NCI-H1694 (cell line): Measurements from ENCODE around the gene GNAZ.

Experiments used
- DNase-seq: peaks from one replicate; lab custom pipeline; 2025; lab: John Stamatoyannopoulos, UW

The GNAZ gene

GRCh38 chr22:23077627-23078461 lies 7.5 kb downstream of the GNAZ start:
- no peak for DNase-seq

GRCh38 chr22:23078462-23078787 lies 8.1 kb downstream of the GNAZ start:
- DNase-seq: no peak

DNA sequence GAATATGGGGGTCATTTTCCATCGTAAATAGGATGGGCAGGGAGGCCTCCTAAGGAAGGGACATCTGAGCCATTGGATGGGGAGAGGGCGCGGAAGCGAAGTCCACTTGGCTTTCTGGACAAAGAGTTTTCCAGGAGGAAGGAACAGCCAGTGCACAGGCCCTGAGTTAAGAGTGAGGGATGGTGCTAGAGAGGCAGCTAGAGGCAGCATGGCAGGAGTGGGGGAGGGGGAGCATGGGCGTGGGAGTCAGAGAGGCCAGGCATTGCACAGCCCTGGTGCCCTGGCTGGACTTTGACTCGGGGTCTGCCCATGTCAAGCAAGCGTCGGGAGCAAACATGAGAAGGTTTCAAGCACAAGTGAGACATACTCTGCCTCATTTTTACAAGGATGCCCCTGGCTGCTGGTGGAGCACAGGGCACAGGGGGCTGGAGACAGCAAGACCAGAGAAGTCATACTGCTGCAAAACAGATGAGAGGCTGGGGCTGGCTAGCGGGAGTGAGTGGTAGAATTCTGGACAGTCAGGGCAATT lies 9.0 kb downstream of the GNAZ start:
- no peak for DNase-seq

GRCh38 chr22:23079814-23080521 lies 9.6 kb downstream of the GNAZ start:
- no peak for DNase-seq

DNA sequence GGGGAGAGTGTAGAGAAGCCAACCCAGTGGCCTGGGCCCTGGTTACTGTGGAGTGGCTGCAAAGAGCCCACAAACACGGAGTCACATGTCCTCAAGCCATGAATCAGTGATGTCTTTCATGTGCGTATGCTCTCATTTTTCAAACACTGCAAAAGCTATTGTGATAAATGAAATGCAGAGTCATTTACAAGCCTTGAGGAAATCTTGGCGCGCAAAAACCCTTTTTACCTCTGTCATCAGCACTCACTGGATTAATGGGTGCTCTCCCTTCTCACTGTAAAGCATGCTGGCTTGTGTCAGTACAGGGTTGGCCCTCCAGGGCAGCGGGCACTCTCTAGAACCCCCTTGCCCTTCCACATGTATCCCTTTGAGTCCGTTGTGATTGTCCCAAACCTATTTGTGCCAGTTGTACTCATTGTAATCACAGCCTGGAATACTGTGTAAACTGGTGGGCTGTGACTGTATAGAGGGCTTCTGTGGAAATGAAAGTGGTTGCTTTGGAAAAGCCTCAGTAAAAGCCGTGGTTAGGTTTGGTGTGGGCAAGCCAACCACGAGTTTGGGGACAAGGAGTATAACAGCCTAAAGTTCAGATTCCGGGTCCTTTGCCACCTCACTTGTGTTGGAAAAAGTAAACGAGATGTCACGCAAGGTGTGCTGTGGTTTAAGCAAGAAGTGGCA lies 10.4 kb downstream of the GNAZ start:
- no peak for DNase-seq

GRCh38 chr22:23082534-23083314 lies 12.4 kb downstream of the GNAZ start:
- no peak for DNase-seq

- DNase-seq: no peak
These were observed 13.1 kb downstream of the GNAZ start for GRCh38 chr22:23083315-23084021.

GRCh38 chr22:23084453-23085350 lies 14.4 kb downstream of the GNAZ start:
- DNase-seq: no peak

- no peak for DNase-seq
These were observed 15.0 kb downstream of the GNAZ start for GRCh38 chr22:23085351-23085671.

DNA sequence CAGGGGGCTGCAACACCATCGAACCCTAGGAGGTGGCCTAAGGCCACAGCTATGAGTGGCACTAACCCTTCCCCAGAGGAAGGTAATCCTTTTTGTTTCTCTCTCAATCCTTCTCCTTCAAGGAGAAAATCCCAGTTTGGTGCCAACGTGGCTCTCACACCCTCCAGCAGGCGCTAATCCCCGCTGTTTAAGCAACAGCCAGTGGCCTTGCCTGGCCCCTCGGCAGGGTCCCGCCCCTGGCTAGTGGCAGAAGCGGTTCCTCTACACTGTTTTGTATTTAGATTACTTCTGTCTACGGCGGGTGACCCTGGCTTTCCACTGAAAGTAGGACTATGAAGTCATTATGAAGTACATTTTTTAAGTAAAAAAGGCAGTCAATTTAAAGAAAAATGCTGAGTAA lies 15.5 kb downstream of the GNAZ start:
- DNase-seq: no peak

GRCh38 chr22:23086263-23086662 lies 15.9 kb downstream of the GNAZ start:
- DNase-seq: no peak

DNA sequence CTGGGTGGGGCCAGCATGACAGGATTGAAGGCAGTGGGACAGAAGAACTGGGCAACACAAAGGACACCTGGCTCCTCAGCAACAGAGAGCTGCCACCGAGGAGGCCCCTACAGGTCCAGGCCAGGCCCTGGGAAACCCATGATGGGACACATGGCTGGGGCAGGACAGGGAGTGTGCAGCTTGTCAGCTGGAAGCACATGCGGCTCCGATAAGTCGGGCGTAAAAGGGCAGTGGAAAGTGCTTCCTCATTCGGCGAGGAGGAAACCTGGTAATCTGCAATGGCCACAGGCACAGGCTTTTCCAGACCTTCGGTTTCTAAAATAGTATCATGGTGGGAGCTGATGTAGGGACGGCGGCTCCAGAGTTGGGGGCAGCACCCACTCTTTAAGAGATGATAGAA lies 16.5 kb downstream of the GNAZ start:
- no peak for DNase-seq

GRCh38 chr22:23088199-23088604 lies 17.9 kb downstream of the GNAZ start:
- no peak for DNase-seq

- no peak for DNase-seq
These were observed 18.7 kb downstream of the GNAZ start for GRCh38 chr22:23089010-23089409.

GRCh38 chr22:23089633-23090456 lies 19.5 kb downstream of the GNAZ start:
- DNase-seq: no peak

DNA sequence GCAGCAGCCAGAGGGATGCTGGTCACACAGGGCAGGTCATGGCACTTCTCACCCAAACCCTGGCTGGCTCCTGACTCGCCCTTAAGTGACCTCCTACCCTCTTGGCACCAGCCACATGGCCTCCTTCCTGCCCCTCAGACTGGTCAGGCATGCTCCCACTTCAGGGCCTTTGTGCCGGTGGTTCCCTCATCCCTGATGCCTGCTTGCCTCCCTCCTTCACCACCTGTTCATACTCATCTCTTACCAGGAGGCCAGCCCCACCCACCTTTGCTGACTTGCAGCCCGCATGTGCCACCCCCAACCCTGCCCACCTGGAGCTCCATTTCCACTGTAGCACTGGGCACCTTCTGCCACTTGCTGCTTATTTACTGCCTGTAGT lies 20.1 kb downstream of the GNAZ start:
- no peak for DNase-seq

DNA sequence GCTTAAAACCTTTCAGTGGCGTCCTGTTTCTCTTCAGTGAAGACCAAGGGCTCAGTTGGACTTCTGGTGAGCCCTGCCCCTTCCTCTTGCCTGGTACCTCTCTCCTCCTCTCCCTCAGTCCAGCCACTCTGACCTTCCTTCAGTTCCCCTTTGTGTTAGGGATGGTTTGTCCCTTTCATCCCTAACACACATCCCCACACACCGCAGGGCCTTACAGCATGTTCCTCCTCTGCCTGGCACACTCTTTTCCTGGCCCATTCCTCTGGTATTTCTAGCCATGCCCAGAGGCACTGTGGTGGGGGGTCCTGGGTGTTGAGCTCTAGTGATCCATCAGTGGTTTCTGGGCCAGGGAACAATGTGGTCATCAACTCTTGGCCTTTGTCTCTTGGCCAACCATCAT lies 21.4 kb downstream of the GNAZ start:
- DNase-seq: no peak

GRCh38 chr22:23092217-23092955 lies 22.1 kb downstream of the GNAZ start:
- no peak for DNase-seq
